ENCODE measurements around the gene HNRNPL. TPM values are rescaled to one million over a fixed set of nuclear protein-coding genes. Genes with fewer than 3 reads are reported as not detected.

The HNRNPL gene
- total and polyA plus RNA-seq, 2 donors (not counting 1 experiment from before 2014, with no cell fraction given) = 292 to 418 TPM

DNA sequence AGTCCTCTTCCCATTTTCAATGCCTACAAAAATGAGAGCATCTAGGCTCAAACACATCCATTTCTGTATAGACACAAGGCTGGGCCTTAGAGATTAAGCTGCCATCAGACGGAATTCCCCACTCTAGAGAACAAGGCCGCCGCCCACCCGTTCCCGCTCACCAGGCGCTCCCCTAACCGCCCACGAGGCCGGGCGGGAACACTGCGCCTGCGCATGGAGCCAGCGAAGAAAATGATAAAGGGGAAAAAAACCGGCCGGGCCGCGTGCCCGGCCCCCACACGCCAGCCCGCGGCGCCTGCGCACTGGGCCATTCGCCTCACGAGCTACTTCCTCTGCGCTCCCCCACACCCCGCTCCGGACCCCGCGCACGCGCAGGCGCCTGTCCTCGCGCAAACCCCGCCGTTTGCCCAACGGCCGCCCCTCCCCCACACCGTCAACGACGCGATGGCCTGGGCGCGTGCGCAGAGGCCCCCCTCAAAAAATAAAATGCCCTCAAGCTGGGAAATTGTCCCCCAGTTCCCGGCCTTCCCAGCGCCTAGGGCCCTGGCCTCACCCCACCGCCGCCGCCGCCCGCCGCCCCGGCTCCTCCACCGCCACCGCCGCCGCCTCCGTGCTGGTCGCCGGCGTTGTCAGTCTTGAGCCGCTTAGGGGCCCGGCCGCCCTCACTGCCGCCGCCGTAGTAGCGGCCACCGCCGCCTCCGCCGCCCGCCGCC, 483 bp downstream of the HNRNPL start:
- WGBS (ENCODE audit: insufficient coverage) = under 1% methylated on average over 76 of the region's 76 CpGs
- H3K4me1 ChIP-seq (ENCODE audit: control insufficient read depth in 2 of 2, insufficient read depth in 2 of 2, low read length in 2 of 2) = peaks cover 38 to 54% of the 10 kb centered on the region in 2 donors
- CTCF ChIA-PET = interaction anchor here (0.8 to 4.3 kb wide), 10 partner anchors 15 to 446 kb away, joined by 3 to 42 read pairs (median 5); partner anchors contain the start of genes ECH1, FAM98C, MRPS12 and SARS2

More for the DNA sequence above, 483 bp downstream of the HNRNPL start:
- no peaks in the 10 kb centered on the region for H3K27me3 Mint-ChIP-seq
- peak overlapping the region; percentile 99 for H3K27ac Mint-ChIP-seq
- H3K4me2 ChIP-seq (replicated peaks; ENCODE audit: low read depth, low read length, poor library complexity, severe bottlenecking) = peak overlapping the region; percentile 87
- peak overlapping the region; percentile 92 for H3K4me3 Mint-ChIP-seq
- H3K36me3 ChIP-seq (replicated peaks in 1 of 2; ENCODE audit: control extremely low read depth in 1 of 2, control insufficient read depth in 1 of 2, extremely low read depth in 1 of 2, insufficient read depth in 2 of 2, low read length in 1 of 2) = peaks cover 12 to 46% of the 10 kb centered on the region in 2 experiments
- H3K79me2 ChIP-seq (ENCODE audit: control insufficient read depth, insufficient read depth, low read length) = peaks cover 47% of the 10 kb centered on the region
- no peaks in the 10 kb centered on the region for H3K9me3 Mint-ChIP-seq (ENCODE audit: insufficient read depth)
- peak overlapping the region; percentile 82 to 98 for H3K27ac ChIP-seq (ENCODE audit: low read length in 2 of 2)
- DNase-seq (peak; percentile 99), ATAC-seq (ENCODE audit: low read depth) (peak; percentile 11)
- no peaks in the 10 kb centered on the region for H3K9me3 ChIP-seq (ENCODE audit: control extremely low read depth in 1 of 3, control insufficient read depth in 2 of 3, insufficient read depth in 1 of 3, low read length in 2 of 3)
- H3K4me3 ChIP-seq (ENCODE audit: control extremely low read depth in 1 of 5, extremely low read depth in 1 of 5, insufficient read depth in 1 of 5, low read depth in 2 of 5, low read length in 4 of 5) = peak overlapping the region; percentile 59 to 74 (median 71)
- no peak overlapping the region for H2AFZ ChIP-seq (ENCODE audit: insufficient read depth, low read depth, low read length, poor library complexity, severe bottlenecking)
- intact Hi-C loops (cut with micrococcal nuclease) = loop anchor here (1.0 kb wide), 1 partner anchor 18 kb away; the partner anchor contains the start of gene ECH1
- no peaks in the 10 kb centered on the region for H3K27me3 ChIP-seq (replicated peaks in 1 of 4; ENCODE audit: control extremely low read depth in 1 of 4, control insufficient read depth in 3 of 4, insufficient read depth in 4 of 4, low read length in 3 of 4)
- peaks cover 49% of the 10 kb centered on the region for H4K20me1 ChIP-seq (ENCODE audit: control insufficient read depth, insufficient read depth, low read length, poor library complexity, severe bottlenecking)
- H3K9ac ChIP-seq (ENCODE audit: low read length) = peak overlapping the region; percentile 98
- TF ChIP-seq, protein P1, sequence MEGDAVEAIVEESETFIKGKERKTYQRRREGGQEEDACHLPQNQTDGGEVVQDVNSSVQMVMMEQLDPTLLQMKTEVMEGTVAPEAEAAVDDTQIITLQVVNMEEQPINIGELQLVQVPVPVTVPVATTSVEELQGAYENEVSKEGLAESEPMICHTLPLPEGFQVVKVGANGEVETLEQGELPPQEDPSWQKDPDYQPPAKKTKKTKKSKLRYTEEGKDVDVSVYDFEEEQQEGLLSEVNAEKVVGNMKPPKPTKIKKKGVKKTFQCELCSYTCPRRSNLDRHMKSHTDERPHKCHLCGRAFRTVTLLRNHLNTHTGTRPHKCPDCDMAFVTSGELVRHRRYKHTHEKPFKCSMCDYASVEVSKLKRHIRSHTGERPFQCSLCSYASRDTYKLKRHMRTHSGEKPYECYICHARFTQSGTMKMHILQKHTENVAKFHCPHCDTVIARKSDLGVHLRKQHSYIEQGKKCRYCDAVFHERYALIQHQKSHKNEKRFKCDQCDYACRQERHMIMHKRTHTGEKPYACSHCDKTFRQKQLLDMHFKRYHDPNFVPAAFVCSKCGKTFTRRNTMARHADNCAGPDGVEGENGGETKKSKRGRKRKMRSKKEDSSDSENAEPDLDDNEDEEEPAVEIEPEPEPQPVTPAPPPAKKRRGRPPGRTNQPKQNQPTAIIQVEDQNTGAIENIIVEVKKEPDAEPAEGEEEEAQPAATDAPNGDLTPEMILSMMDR (IDR thresholded peaks at IDR 0.05) = no peak
- TF ChIP-seq EZH2 (IDR thresholded peaks at IDR 0.05; ENCODE audit: borderline replicate concordance, insufficient read depth, low read depth, low read length, poor library complexity, severe bottlenecking) = no peak
- H3K4me1 Mint-ChIP-seq = peaks cover 57% of the 10 kb centered on the region
- POLR2A ChIA-PET = interaction anchor here (0.6 to 8.7 kb wide), 18 partner anchors 9 to 1620 kb away, joined by 3 to 237 read pairs (median 6); partner anchors contain the start of genes ECH1, EIF3K, MRPS12 and NFKBIB
